HCT116 (cell line): ENCODE data around the gene ACBD6. TPM values are rescaled to one million over a fixed set of nuclear protein-coding genes. Genes with fewer than 3 reads are reported as not detected.

ENCODE experiments used
- ATAC-seq: fragments of 200-7000 bp; cut with Tn5 transposase; 2 replicates; pipeline ENCODE4 v1.9.1; 2020; ENCODE audit warnings: mild to moderate bottlenecking, moderate library complexity
- BruUV-seq: library from RNA; stranded (reverse); fragments of 400-500 nt; replicated peaks from 2 replicates; lab custom pipeline; 2021; lab: Mats Ljungman, UMichigan
- CTCF ChIA-PET: fragments of 300-600 bp; sonication (Branson Sonifier 250); formaldehyde crosslinking; loops from one replicate; lab custom pipeline; 2021; ENCODE audit warnings: antibody characterized with exemption; lab: Charles Lee
- POLR2A ChIA-PET: fragments of 300-600, 350-600 bp; sonication (Branson Sonifier 250); formaldehyde crosslinking; loops from one replicate; lab custom pipeline; 2021; ENCODE audit warnings: antibody characterized with exemption; lab: Charles Lee
- RAD21 ChIA-PET, 2 experiments: fragments of 300-600 bp; sonication (Branson Sonifier 250); formaldehyde crosslinking; loops; one replicate each; lab custom pipeline; 2023; ENCODE audit warnings: low total read pairs in 2 of 2; ENCODE audit not compliant: uncharacterized antibody in 2 of 2, unreplicated experiment in 2 of 2, low non-redundant PET in 1 of 2; lab: Charles Lee
- DNase-seq: peaks from one replicate; pipeline ENCODE4 v3.0.0-alpha.2; 2010; ENCODE audit warnings: low read depth, low spot score
- H2AFZ ChIP-seq: fragments of 200-600 bp; shearing (Covaris generic), sonication (generic); 2 replicates; pipeline ENCODE4 v1.6.1; 2017; ENCODE audit warnings: low read depth, mixed run types, mixed read lengths, antibody characterized with exemption, low read length; ENCODE audit not compliant: poor library complexity, severe bottlenecking
- H3K27ac ChIP-seq: 2 replicates; pipeline ENCODE4 v1.5.1; 2012; ENCODE audit warnings: low read depth, low read length
- H3K27me3 ChIP-seq: fragments of 200-600 bp; sonication (generic); 2 replicates; pipeline ENCODE4 v1.6.1; 2016; ENCODE audit warnings: mixed run types, low read length, mixed read lengths; ENCODE audit not compliant: insufficient read depth
- H3K36me3 ChIP-seq, 2 experiments: fragments of 200-500 bp in 1 of 2; fragments of 200-600 bp in 1 of 2; sonication (Bioruptor generic) in 1 of 2; sonication (generic) in 1 of 2; 2 replicates each; pipeline versions ENCODE4 v1.5.1 to v1.6.1; 2014 to 2016; ENCODE audit warnings: low read length in 2 of 2, inconsistent platforms in 1 of 2, mixed read lengths in 1 of 2, mixed run types in 1 of 2; ENCODE audit not compliant: insufficient read depth in 2 of 2, control insufficient read depth in 1 of 2
- H3K4me1 ChIP-seq, 2 experiments: fragments of 200-600 bp in 1 of 2; sonication (generic) in 1 of 2; 2 replicates each; pipeline versions ENCODE4 v1.5.1 to v1.6.1; 2012 to 2017; ENCODE audit warnings: low read length in 2 of 2, inconsistent platforms in 1 of 2, mild to moderate bottlenecking in 1 of 2, mixed read lengths in 1 of 2, mixed run types in 1 of 2, moderate library complexity in 1 of 2; ENCODE audit not compliant: insufficient read depth in 2 of 2, control insufficient read depth in 1 of 2
- H3K4me2 ChIP-seq: fragments of 200-600 bp; sonication (generic); 2 replicates; pipeline ENCODE4 v1.6.1; 2017; ENCODE audit warnings: mixed run types, low read length, mixed read lengths
- H3K4me3 ChIP-seq, 2 experiments: fragments of 200-600 bp in 1 of 2; sonication (generic) in 1 of 2; replicated peaks in 1 of 2; 2 replicates each; pipeline ENCODE4 v1.5.1; 2011 to 2016; ENCODE audit warnings: low read length in 2 of 2, control low read depth in 1 of 2, low read depth in 1 of 2, mild to moderate bottlenecking in 1 of 2, mixed read lengths in 1 of 2, mixed run types in 1 of 2
- H3K79me2 ChIP-seq: fragments of 200-600 bp; sonication (generic); 2 replicates; pipeline ENCODE4 v1.6.1; 2017; ENCODE audit warnings: mild to moderate bottlenecking, mixed run types, low read length, moderate library complexity, mixed read lengths; ENCODE audit not compliant: insufficient read depth
- H3K9ac ChIP-seq: fragments of 200-600 bp; sonication (generic); 2 replicates; pipeline ENCODE4 v1.6.1; 2016; ENCODE audit warnings: low read length, mixed read lengths
- H3K9me2 ChIP-seq: fragments of 200-600 bp; sonication (generic), shearing (Covaris generic); 2 replicates; pipeline ENCODE4 v1.6.1; 2017; ENCODE audit warnings: mixed run types, mild to moderate bottlenecking, moderate library complexity; ENCODE audit not compliant: insufficient read depth
- H3K9me3 ChIP-seq, 2 experiments: fragments of 200-500 bp in 1 of 2; fragments of 200-600 bp in 1 of 2; sonication (Bioruptor generic) in 1 of 2; sonication (generic) in 1 of 2; 2 replicates each; pipeline ENCODE4 v1.6.1; 2014 to 2017; ENCODE audit warnings: low read length in 2 of 2, mixed read lengths in 2 of 2, inconsistent platforms in 1 of 2, low read depth in 1 of 2, mild to moderate bottlenecking in 1 of 2, mixed run types in 1 of 2, moderate library complexity in 1 of 2; ENCODE audit not compliant: control insufficient read depth in 1 of 2, insufficient read depth in 1 of 2
- H4K20me1 ChIP-seq: fragments of 200-600 bp; sonication (generic), shearing (Covaris generic); 2 replicates; pipeline ENCODE4 v1.6.1; 2017; ENCODE audit warnings: mixed run types, mild to moderate bottlenecking, moderate library complexity; ENCODE audit not compliant: insufficient read depth
- CBX3 ChIP-seq: IDR thresholded peaks from 2 replicates; pipeline ENCODE4 v1.6.1; 2012; ENCODE audit warnings: low read depth
- CEBPB ChIP-seq: IDR thresholded peaks from 2 replicates; pipeline ENCODE4 v1.6.1; 2012; ENCODE audit warnings: low read depth
- EGR1 ChIP-seq: IDR thresholded peaks from 2 replicates; pipeline ENCODE4 v1.6.1; 2012; ENCODE audit warnings: low read depth
- EZH2 ChIP-seq: fragments of 200-600 bp; sonication (generic); IDR thresholded peaks from 2 replicates; pipeline ENCODE4 v1.6.1; 2017; ENCODE audit warnings: antibody characterized with exemption, mixed run types
- EZH2phosphoT487 ChIP-seq: fragments of 200-600 bp; IDR thresholded peaks from 2 replicates; pipeline ENCODE4 v1.6.1; 2018; ENCODE audit warnings: antibody characterized with exemption, borderline replicate concordance
- FOSL1 ChIP-seq: IDR thresholded peaks from 2 replicates; pipeline ENCODE4 v1.6.1; 2012; ENCODE audit warnings: low read depth
- POLR2A ChIP-seq: IDR thresholded peaks from 2 replicates; pipeline ENCODE4 v1.7.0; 2011; ENCODE audit warnings: borderline replicate concordance; ENCODE audit not compliant: insufficient read depth, insufficient read length; ENCODE audit errors: extremely low read depth
- RAD21 ChIP-seq: IDR thresholded peaks from 2 replicates; pipeline ENCODE4 v1.6.1; 2012; ENCODE audit warnings: low read depth, mild to moderate bottlenecking
- SIN3A ChIP-seq: IDR thresholded peaks from 2 replicates; pipeline ENCODE4 v1.6.1; 2012; ENCODE audit warnings: low read depth
- SRF ChIP-seq: IDR thresholded peaks from 2 replicates; pipeline ENCODE4 v1.6.1; 2012; ENCODE audit warnings: low read depth
- ZNF274 ChIP-seq: fragments of 200-500 bp; sonication (Bioruptor generic); IDR thresholded peaks from 2 replicates; pipeline ENCODE4 v1.6.1; 2014; ENCODE audit warnings: mild to moderate bottlenecking, low read depth, low read length, inconsistent platforms
- intact Hi-C: fragments of 100-400 bp; cut with micrococcal nuclease; formaldehyde crosslinking; loops from 2 replicates; pipeline ENCODE4 v1.10.0; 2022
- total RNA-seq: library from RNA; stranded (reverse); gene quantifications from one replicate; pipeline ENCODE4 v1.2.1, GENCODE V29; 2021; ENCODE audit not compliant: unreplicated experiment
- TF ChIP-seq, protein P1 (sequence below), 3 experiments: fragments of 200-600 bp in 1 of 3; sonication (generic) in 1 of 3; IDR thresholded peaks in 2 of 3; conservative IDR thresholded peaks in 1 of 3; 2 replicates each; pipeline ENCODE4 v1.5.1; 2012 to 2017; ENCODE audit warnings: low read depth in 2 of 3, low read length in 2 of 3, antibody characterized with exemption in 1 of 3, borderline replicate concordance in 1 of 3, control low read depth in 1 of 3, mild to moderate bottlenecking in 1 of 3, mixed read lengths in 1 of 3, mixed run types in 1 of 3, moderate library complexity in 1 of 3; ENCODE audit not compliant: insufficient read depth in 1 of 3
- TF ChIP-seq, protein P2 (sequence below): IDR thresholded peaks from 2 replicates; pipeline ENCODE4 v1.6.1; 2011; ENCODE audit warnings: mild to moderate bottlenecking, low read length, moderate library complexity; ENCODE audit not compliant: insufficient replicate concordance; ENCODE audit errors: extremely low read depth
- TF ChIP-seq, protein P3 (sequence below): IDR thresholded peaks from 2 replicates; pipeline ENCODE4 v1.6.1; 2012

ACBD6 gene
- total RNA-seq, 1 experiment from 2014 or later = 43.2 TPM

DNA sequence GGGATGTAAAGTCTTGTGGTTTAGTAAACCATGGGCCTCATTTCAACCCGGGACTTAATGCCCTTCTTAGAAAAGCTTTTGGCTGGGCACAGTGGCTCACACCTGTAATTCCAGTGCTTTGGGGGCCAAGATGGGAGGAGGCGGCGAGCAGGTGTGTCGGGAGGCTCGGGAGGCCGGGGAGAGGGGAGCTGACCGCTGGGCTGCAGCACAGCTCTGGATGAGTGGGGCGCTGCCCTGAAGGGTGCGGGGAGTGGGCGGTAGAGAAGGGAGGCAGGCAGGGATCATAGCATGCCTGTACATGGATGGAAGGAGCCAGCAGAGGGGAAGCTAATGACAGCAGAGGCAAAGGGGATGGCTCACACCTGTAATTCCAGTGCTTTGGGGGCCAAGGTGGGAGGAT lies 241.3 kb downstream of the ACBD6 start:
- ATAC-seq (no peak), DNase-seq (no peak)
- no peaks in the 10 kb centered on the region for H3K79me2 ChIP-seq
- no peaks in the 10 kb centered on the region for H4K20me1 ChIP-seq
- no TSS peak for BruUV-seq
- ChIA-PET RAD21 (no interaction called here), POLR2A (no interaction called here), CTCF (no interaction called here)
- H3K4me3 ChIP-seq = no peak overlapping the region
- H3K9me3 ChIP-seq = no peaks in the 10 kb centered on the region
- intact Hi-C loops = no loop called here
- H3K9me2 ChIP-seq = no peaks in the 10 kb centered on the region
- H3K4me2 ChIP-seq = no peak overlapping the region
- peaks cover 0 to 3% of the 10 kb centered on the region in 2 experiments; a peak in 1 of 4 replicates for H3K4me1 ChIP-seq
- no peaks in the 10 kb centered on the region for H3K27me3 ChIP-seq
- TF ChIP-seq SIN3A = no peak
- H3K9ac ChIP-seq = no peak overlapping the region
- no peak overlapping the region for H3K27ac ChIP-seq
- H2AFZ ChIP-seq = no peak overlapping the region
- no peaks in the 10 kb centered on the region for H3K36me3 ChIP-seq

DNA sequence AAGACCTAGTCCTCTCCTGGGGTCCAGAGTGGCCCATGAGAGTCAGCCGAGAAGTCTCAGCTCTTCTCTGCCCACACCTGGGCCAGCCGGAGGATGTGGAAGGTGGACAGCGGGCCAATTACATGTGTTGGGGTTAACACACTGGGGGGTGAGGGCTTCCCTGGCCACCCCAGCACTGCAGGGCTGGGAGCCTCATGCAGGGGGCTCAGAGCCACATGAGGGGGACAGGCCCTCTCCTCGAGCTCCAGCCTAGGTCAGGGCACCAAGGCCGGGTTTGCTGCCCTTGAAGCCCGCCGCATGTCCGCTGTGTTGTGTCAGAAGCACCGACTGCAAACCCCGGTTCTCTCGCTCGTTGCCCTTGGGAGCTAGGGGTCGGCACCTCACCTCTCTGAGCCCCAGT lies 241.8 kb downstream of the ACBD6 start:
- H3K4me3 ChIP-seq = no peak overlapping the region
- RAD21 ChIA-PET = no interaction called here
- no peaks in the 10 kb centered on the region for H3K79me2 ChIP-seq
- H3K4me1 ChIP-seq = peaks cover 0 to 3% of the 10 kb centered on the region in 2 experiments; a peak in 1 of 4 replicates
- ATAC-seq = no peak
- no peaks in the 10 kb centered on the region for H3K27me3 ChIP-seq
- no peak overlapping the region for H2AFZ ChIP-seq
- TF ChIP-seq SRF (no peak), CEBPB (no peak), ZNF274 (no peak), EZH2phosphoT487 (no peak), RAD21 (no peak), EZH2 (no peak), EGR1 (no peak), CBX3 (no peak), FOSL1 (no peak), SIN3A (no peak), POLR2A (no peak)
- TF ChIP-seq, protein P1, sequence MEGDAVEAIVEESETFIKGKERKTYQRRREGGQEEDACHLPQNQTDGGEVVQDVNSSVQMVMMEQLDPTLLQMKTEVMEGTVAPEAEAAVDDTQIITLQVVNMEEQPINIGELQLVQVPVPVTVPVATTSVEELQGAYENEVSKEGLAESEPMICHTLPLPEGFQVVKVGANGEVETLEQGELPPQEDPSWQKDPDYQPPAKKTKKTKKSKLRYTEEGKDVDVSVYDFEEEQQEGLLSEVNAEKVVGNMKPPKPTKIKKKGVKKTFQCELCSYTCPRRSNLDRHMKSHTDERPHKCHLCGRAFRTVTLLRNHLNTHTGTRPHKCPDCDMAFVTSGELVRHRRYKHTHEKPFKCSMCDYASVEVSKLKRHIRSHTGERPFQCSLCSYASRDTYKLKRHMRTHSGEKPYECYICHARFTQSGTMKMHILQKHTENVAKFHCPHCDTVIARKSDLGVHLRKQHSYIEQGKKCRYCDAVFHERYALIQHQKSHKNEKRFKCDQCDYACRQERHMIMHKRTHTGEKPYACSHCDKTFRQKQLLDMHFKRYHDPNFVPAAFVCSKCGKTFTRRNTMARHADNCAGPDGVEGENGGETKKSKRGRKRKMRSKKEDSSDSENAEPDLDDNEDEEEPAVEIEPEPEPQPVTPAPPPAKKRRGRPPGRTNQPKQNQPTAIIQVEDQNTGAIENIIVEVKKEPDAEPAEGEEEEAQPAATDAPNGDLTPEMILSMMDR (IDR thresholded peaks at IDR 0.05 in 2 of 3, conservative IDR thresholded peaks at IDR 0.05 in 1 of 3; ENCODE audit: borderline replicate concordance in 1 of 3, insufficient read depth in 1 of 3, low read depth in 2 of 3, low read length in 2 of 3) = no peak
- TF ChIP-seq, protein P2, sequence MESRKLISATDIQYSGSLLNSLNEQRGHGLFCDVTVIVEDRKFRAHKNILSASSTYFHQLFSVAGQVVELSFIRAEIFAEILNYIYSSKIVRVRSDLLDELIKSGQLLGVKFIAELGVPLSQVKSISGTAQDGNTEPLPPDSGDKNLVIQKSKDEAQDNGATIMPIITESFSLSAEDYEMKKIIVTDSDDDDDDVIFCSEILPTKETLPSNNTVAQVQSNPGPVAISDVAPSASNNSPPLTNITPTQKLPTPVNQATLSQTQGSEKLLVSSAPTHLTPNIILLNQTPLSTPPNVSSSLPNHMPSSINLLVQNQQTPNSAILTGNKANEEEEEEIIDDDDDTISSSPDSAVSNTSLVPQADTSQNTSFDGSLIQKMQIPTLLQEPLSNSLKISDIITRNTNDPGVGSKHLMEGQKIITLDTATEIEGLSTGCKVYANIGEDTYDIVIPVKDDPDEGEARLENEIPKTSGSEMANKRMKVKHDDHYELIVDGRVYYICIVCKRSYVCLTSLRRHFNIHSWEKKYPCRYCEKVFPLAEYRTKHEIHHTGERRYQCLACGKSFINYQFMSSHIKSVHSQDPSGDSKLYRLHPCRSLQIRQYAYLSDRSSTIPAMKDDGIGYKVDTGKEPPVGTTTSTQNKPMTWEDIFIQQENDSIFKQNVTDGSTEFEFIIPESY = no peak
- TF ChIP-seq, protein P3, sequence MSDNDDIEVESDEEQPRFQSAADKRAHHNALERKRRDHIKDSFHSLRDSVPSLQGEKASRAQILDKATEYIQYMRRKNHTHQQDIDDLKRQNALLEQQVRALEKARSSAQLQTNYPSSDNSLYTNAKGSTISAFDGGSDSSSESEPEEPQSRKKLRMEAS = no peak
- no peak overlapping the region for H3K9ac ChIP-seq
- BruUV-seq = no TSS peak
- H3K36me3 ChIP-seq = no peaks in the 10 kb centered on the region
- CTCF ChIA-PET = no interaction called here
- no peaks in the 10 kb centered on the region for H3K9me2 ChIP-seq
- no peaks in the 10 kb centered on the region for H4K20me1 ChIP-seq
- no peak for DNase-seq
- POLR2A ChIA-PET = no interaction called here
- intact Hi-C loops = no loop called here
- no peak overlapping the region for H3K4me2 ChIP-seq
- H3K9me3 ChIP-seq = no peaks in the 10 kb centered on the region
- H3K27ac ChIP-seq = no peak overlapping the region
